HepG2 (cell line): Measurements from ENCODE around the gene KAZN. TPM values are rescaled to one million over a fixed set of nuclear protein-coding genes. Genes with fewer than 3 reads are reported as not detected.

Experiments used
- ATAC-seq: fragments of 200-7000 bp; cut with Tn5 transposase; 3 replicates; pipeline ENCODE4 v1.9.1; 2020; ENCODE audit warnings: mild to moderate bottlenecking, moderate library complexity
- BruUV-seq: library from RNA; stranded (reverse); fragments of 400-500 nt; replicated peaks from 2 replicates; lab custom pipeline; 2021; lab: Mats Ljungman, UMichigan
- CTCF ChIA-PET: fragments of 300-600 bp; formaldehyde crosslinking; extraction: SDS; loops from one replicate; lab custom pipeline; 2021; ENCODE audit warnings: low total read pairs, inconsistent platforms, low intra/inter-chr PET ratio; lab: Yijun Ruan, JAX
- POLR2A ChIA-PET: fragments of 350-600 bp; sonication (Branson Sonifier 250); formaldehyde crosslinking; loops from one replicate; lab custom pipeline; 2020; ENCODE audit warnings: antibody characterized with exemption, inconsistent platforms; lab: Yijun Ruan, JAX
- DNase-seq: peaks from one replicate; pipeline ENCODE4 v3.0.0-alpha.2; 2015; ENCODE audit warnings: low spot score
- FAIRE-seq: peaks from 3 replicates; lab custom pipeline; 2011; peaks lifted over from hg19 to GRCh38; lab: Jason Lieb, UNC
- H2AFZ ChIP-seq: one replicate; pipeline ENCODE4 v1.6.1; 2011; ENCODE audit warnings: low read length, inconsistent platforms
- H3K27ac ChIP-seq: fragments of 300-600 bp; 3 replicates; pipeline ENCODE4 v1.8.0; 2011; ENCODE audit warnings: mixed run types, mild to moderate bottlenecking, mixed read lengths, low read length, inconsistent platforms; ENCODE audit not compliant: insufficient read depth; ENCODE audit errors: extremely low read length
- H3K27me3 ChIP-seq, 2 experiments: fragments of 200-600 bp in 1 of 2; 2 replicates in 1 of 2; 3 replicates in 1 of 2; pipeline versions ENCODE4 v1.6.0 to v1.8.0; 2011; ENCODE audit warnings: low read length in 2 of 2, mild to moderate bottlenecking in 2 of 2, moderate library complexity in 2 of 2, inconsistent platforms in 1 of 2; ENCODE audit not compliant: insufficient read depth in 2 of 2, control insufficient read depth in 1 of 2
- H3K36me3 ChIP-seq, 2 experiments: fragments of 200-600 bp in 1 of 2; replicated peaks in 1 of 2; 2 replicates in 1 of 2; 3 replicates in 1 of 2; pipeline versions ENCODE4 v1.5.1 to v1.8.0; 2011; ENCODE audit warnings: low read length in 2 of 2, inconsistent platforms in 1 of 2; ENCODE audit not compliant: insufficient read depth in 2 of 2, control insufficient read depth in 1 of 2
- H3K4me1 ChIP-seq: 2 replicates; pipeline ENCODE4 v1.5.1; 2012; ENCODE audit warnings: low read length, inconsistent platforms; ENCODE audit not compliant: insufficient read depth
- H3K4me2 ChIP-seq: 2 replicates; pipeline ENCODE4 v1.6.0; 2011; ENCODE audit warnings: low read depth, low read length, inconsistent platforms
- H3K4me3 ChIP-seq, 3 experiments: fragments of 200-600 bp in 1 of 3; sonication (generic), shearing (Covaris generic) in 1 of 3; replicated peaks in 1 of 3; 2 replicates each; pipeline ENCODE4 v1.5.1; 2011 to 2016; ENCODE audit warnings: low read length in 3 of 3, inconsistent platforms in 2 of 3, low read depth in 2 of 3, mild to moderate bottlenecking in 2 of 3, control low read depth in 1 of 3, mixed read lengths in 1 of 3; ENCODE audit not compliant: insufficient read depth in 1 of 3
- H3K79me2 ChIP-seq: one replicate; pipeline ENCODE4 v1.6.1; 2011; ENCODE audit warnings: low read length, inconsistent platforms; ENCODE audit not compliant: insufficient read depth
- H3K9ac ChIP-seq: 2 replicates; pipeline ENCODE4 v1.6.0; 2011; ENCODE audit warnings: mild to moderate bottlenecking, low read depth, low read length, inconsistent platforms; ENCODE audit not compliant: insufficient read depth
- H3K9me3 ChIP-seq: 2 replicates; pipeline ENCODE4 v1.5.1; 2012; ENCODE audit warnings: mild to moderate bottlenecking, low read length
- H4K20me1 ChIP-seq: 2 replicates; pipeline ENCODE4 v1.6.0; 2011; ENCODE audit warnings: inconsistent platforms, mild to moderate bottlenecking, low read length, moderate library complexity; ENCODE audit not compliant: insufficient read depth
- ETV5 ChIP-seq: IDR thresholded peaks from 2 replicates; pipeline ENCODE4 v1.6.1; 2018; ENCODE audit warnings: missing biosample characterization, missing genetic modification reagents, inconsistent platforms, borderline replicate concordance
- FOSL2 ChIP-seq: sonication (generic); formaldehyde crosslinking; IDR thresholded peaks from 2 replicates; pipeline ENCODE4 v1.4.0; 2020; ENCODE audit warnings: missing genetic modification reagents
- HMG20A ChIP-seq: IDR thresholded peaks from 2 replicates; pipeline ENCODE4 v1.6.1; 2016; ENCODE audit warnings: borderline replicate concordance
- HNRNPL ChIP-seq: fragments of 200-400 bp; formaldehyde crosslinking; IDR thresholded peaks from 2 replicates; pipeline ENCODE4 v1.6.1; 2017; ENCODE audit warnings: mild to moderate bottlenecking, low read depth, low read length
- KDM2A ChIP-seq: sonication (generic); formaldehyde crosslinking; IDR thresholded peaks from 2 replicates; pipeline ENCODE4 v1.4.0; 2020; ENCODE audit warnings: low read depth, missing genetic modification reagents, borderline replicate concordance
- MYC ChIP-seq: sonication (generic); formaldehyde crosslinking; IDR thresholded peaks from 2 replicates; pipeline ENCODE4 v1.9.0; 2021; ENCODE audit warnings: missing genetic modification reagents, borderline replicate concordance
- NFE2 ChIP-seq: sonication (generic); formaldehyde crosslinking; IDR thresholded peaks from 2 replicates; pipeline ENCODE4 v1.4.0; 2020; ENCODE audit warnings: missing genetic modification reagents
- ZFY ChIP-seq: sonication (generic); formaldehyde crosslinking; IDR thresholded peaks from 2 replicates; pipeline ENCODE4 v1.4.0; 2020; ENCODE audit warnings: missing genetic modification reagents
- ZKSCAN1 ChIP-seq: fragments of 150-350 bp; IDR thresholded peaks from 2 replicates; pipeline ENCODE4 v1.6.1; 2014; ENCODE audit warnings: low read length
- ZNF121 ChIP-seq: sonication (generic); formaldehyde crosslinking; IDR thresholded peaks from 2 replicates; pipeline ENCODE4 v1.5.0; 2020; ENCODE audit warnings: mild to moderate bottlenecking, missing genetic modification reagents
- ZSCAN21 ChIP-seq: sonication (generic); formaldehyde crosslinking; IDR thresholded peaks from 2 replicates; pipeline ENCODE4 v1.8.0; 2022; ENCODE audit warnings: mild to moderate bottlenecking, missing genetic modification reagents, moderate library complexity, borderline replicate concordance
- WGBS: methylation state at CpG from one replicate; pipeline ENCODE4 v1.1.6; 2017; ENCODE audit warnings: low lambda C conversion rate; 5-methylcytosine and 5-hydroxymethylcytosine counted together
- in situ Hi-C: cut with HindIII; loops from 2 replicates; pipeline ENCODE4 v1.10.0; 2017; ENCODE audit warnings: low pct_unique_long_range_greater_than_20kb; ENCODE audit not compliant: extremely low pct_ligation_motif_present
- intact Hi-C: fragments of 100-400 bp; cut with micrococcal nuclease; formaldehyde crosslinking; loops from one replicate; pipeline ENCODE4 v1.10.0; 2022; ENCODE audit not compliant: unreplicated experiment
- polyA plus RNA-seq, 8 experiments: library from polyadenylated mRNA; depleted of rRNA in 3 of 8; stranded (reverse) in 7 of 8; unstranded in 1 of 8; fragments of >200 nt; fragmentation: Illumina TruSeq in 4 of 8; extraction: Trizol in 4 of 8; gene quantifications; 2 replicates each; pipeline versions ENCODE4 v1.2.1 to v1.2.3, GENCODE V29; 2011 to 2016; ENCODE audit warnings: low read depth in 4 of 8, missing spikeins in 1 of 8, mixed read lengths in 1 of 8; ENCODE audit not compliant: insufficient read depth in 1 of 8
- total RNA-seq, 5 experiments: library from RNA; depleted of rRNA; stranded (reverse); fragments of >200 nt; fragmentation: Illumina TruSeq; extraction: Trizol; gene quantifications; 2 replicates each; pipeline ENCODE4 v1.2.3, GENCODE V29; 2016; ENCODE audit warnings: low read depth in 1 of 5
- TF ChIP-seq, protein P1 (sequence below): sonication (generic); formaldehyde crosslinking; IDR thresholded peaks from 2 replicates; pipeline ENCODE4 v1.5.1; 2020; ENCODE audit warnings: missing genetic modification reagents, mild to moderate bottlenecking, borderline replicate concordance
- TF ChIP-seq, protein P2 (sequence below): sonication (generic); formaldehyde crosslinking; IDR thresholded peaks from 2 replicates; pipeline ENCODE4 v1.5.0; 2020; ENCODE audit warnings: mild to moderate bottlenecking, missing genetic modification reagents, moderate library complexity
- TF ChIP-seq, protein P3 (sequence below): IDR thresholded peaks from 2 replicates; pipeline ENCODE4 v1.6.1; 2012; ENCODE audit warnings: low read length, improper control_type of control experiment
- TF ChIP-seq, protein P4 (sequence below): fragments of 450-650 bp; IDR thresholded peaks from 2 replicates; pipeline ENCODE4 v1.6.1; 2016

The KAZN gene
- total and polyA plus RNA-seq, 2 of the 13 experiments (the other 11 are each of a cell fraction or from before 2014, with no cell fraction given): 10.4 to 13.5 TPM

DNA sequence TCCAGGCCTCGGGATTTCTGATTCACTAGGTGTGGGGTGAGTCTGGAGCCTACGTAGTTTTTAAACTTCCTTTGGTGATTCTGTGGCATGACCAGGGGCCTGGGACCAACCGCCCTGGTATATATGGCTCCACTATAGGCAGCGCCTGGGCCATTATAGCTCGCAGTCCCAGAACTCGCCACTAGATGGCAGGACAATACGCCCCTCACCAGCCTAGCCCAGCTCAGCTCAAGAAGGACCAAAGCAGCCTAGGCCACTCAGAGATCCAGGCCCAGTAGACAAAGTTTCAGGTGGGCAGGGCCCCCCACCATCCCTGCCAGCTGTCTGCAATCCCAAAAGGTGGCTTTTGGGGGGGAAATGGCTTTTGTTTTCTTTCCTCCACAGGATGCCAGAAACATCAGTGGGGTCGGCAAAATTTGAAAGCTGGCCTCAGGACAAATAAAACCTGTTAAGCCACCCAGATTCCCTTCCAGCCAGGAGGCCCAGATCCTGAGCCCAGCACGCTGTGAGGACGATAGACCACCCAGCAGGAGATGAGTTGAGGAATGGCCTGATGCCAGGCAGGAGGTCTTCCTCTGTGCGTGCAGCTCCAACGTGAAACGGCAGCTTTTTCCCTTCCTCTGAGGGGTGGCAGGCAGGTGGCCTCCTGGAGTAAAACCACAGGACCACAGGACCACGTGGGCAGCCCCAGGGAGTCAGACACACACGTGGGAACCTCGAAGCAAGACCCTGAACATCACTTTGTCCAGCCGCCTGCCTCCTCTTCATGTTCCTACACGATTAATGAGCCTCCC is 530.2 kb downstream of the KAZN start:
- FAIRE-seq (peak; percentile 85), ATAC-seq (peak; percentile 99), DNase-seq (peak; percentile 59)
- no TSS peak for BruUV-seq
- CTCF ChIA-PET: interaction anchor here (0.7 to 4.4 kb wide), 4 partner anchors 25 to 176 kb away, joined by 3 to 53 read pairs (median 14); partner anchors contain the start of gene TMEM51
- POLR2A ChIA-PET: interaction anchor here (0.7 to 1.2 kb wide), 2 partner anchors 23 to 176 kb away, joined by 3 to 5 read pairs; no protein-coding TSS in a partner anchor
- in situ Hi-C loops: loop anchor here (5.0 to 10.0 kb wide), 2 partner anchors 144 to 176 kb away; no protein-coding TSS in a partner anchor
- intact Hi-C loops: loop anchor here (1.0 to 2.0 kb wide), 5 partner anchors 24 to 176 kb away; partner anchors contain the start of gene TMEM51
- H3K4me1 ChIP-seq: no peaks in the 10 kb centered on the region
- H3K9ac ChIP-seq: no peak overlapping the region
- H3K4me3 ChIP-seq: no peak overlapping the region
- no peaks in the 10 kb centered on the region for H3K79me2 ChIP-seq
- H3K4me2 ChIP-seq: no peak overlapping the region
- H3K27ac ChIP-seq: no peak overlapping the region
- H4K20me1 ChIP-seq: no peaks in the 10 kb centered on the region
- H3K36me3 ChIP-seq: no peaks in the 10 kb centered on the region
- WGBS: 24% methylated on average over 11 of the region's 18 CpGs
- H2AFZ ChIP-seq: no peak overlapping the region
- H3K9me3 ChIP-seq: no peaks in the 10 kb centered on the region
- H3K27me3 ChIP-seq: no peaks in the 10 kb centered on the region
- TF ChIP-seq, protein P1, sequence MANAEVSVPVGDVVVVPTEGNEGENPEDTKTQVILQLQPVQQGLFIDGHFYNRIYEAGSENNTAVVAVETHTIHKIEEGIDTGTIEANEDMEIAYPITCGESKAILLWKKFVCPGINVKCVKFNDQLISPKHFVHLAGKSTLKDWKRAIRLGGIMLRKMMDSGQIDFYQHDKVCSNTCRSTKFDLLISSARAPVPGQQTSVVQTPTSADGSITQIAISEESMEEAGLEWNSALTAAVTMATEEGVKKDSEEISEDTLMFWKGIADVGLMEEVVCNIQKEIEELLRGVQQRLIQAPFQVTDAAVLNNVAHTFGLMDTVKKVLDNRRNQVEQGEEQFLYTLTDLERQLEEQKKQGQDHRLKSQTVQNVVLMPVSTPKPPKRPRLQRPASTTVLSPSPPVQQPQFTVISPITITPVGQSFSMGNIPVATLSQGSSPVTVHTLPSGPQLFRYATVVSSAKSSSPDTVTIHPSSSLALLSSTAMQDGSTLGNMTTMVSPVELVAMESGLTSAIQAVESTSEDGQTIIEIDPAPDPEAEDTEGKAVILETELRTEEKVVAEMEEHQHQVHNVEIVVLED (CRISPR knock-in tag): no peak
- TF ChIP-seq MYC (CRISPR knock-in tag) (no peak), ZSCAN21 (no peak), ZNF121 (no peak), FOSL2 (peak; percentile 45), NFE2 (no peak), ETV5 (0 out of 2 replicates have a peak, but pooled peaks have one; percentile 11), KDM2A (CRISPR knock-in tag) (peak; percentile 41; the same call in 1 of the 2 replicates), ZFY (CRISPR knock-in tag) (peak; percentile 58; the same call in 1 of the 2 replicates), HNRNPL (0 out of 2 replicates have a peak, but pooled peaks have one; percentile 22), ZKSCAN1 (no peak), HMG20A (no peak)
- TF ChIP-seq, protein P2, sequence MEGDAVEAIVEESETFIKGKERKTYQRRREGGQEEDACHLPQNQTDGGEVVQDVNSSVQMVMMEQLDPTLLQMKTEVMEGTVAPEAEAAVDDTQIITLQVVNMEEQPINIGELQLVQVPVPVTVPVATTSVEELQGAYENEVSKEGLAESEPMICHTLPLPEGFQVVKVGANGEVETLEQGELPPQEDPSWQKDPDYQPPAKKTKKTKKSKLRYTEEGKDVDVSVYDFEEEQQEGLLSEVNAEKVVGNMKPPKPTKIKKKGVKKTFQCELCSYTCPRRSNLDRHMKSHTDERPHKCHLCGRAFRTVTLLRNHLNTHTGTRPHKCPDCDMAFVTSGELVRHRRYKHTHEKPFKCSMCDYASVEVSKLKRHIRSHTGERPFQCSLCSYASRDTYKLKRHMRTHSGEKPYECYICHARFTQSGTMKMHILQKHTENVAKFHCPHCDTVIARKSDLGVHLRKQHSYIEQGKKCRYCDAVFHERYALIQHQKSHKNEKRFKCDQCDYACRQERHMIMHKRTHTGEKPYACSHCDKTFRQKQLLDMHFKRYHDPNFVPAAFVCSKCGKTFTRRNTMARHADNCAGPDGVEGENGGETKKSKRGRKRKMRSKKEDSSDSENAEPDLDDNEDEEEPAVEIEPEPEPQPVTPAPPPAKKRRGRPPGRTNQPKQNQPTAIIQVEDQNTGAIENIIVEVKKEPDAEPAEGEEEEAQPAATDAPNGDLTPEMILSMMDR (CRISPR knock-in tag): peak; percentile 95
- TF ChIP-seq, protein P3, sequence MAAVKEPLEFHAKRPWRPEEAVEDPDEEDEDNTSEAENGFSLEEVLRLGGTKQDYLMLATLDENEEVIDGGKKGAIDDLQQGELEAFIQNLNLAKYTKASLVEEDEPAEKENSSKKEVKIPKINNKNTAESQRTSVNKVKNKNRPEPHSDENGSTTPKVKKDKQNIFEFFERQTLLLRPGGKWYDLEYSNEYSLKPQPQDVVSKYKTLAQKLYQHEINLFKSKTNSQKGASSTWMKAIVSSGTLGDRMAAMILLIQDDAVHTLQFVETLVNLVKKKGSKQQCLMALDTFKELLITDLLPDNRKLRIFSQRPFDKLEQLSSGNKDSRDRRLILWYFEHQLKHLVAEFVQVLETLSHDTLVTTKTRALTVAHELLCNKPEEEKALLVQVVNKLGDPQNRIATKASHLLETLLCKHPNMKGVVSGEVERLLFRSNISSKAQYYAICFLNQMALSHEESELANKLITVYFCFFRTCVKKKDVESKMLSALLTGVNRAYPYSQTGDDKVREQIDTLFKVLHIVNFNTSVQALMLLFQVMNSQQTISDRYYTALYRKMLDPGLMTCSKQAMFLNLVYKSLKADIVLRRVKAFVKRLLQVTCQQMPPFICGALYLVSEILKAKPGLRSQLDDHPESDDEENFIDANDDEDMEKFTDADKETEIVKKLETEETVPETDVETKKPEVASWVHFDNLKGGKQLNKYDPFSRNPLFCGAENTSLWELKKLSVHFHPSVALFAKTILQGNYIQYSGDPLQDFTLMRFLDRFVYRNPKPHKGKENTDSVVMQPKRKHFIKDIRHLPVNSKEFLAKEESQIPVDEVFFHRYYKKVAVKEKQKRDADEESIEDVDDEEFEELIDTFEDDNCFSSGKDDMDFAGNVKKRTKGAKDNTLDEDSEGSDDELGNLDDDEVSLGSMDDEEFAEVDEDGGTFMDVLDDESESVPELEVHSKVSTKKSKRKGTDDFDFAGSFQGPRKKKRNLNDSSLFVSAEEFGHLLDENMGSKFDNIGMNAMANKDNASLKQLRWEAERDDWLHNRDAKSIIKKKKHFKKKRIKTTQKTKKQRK: no peak
- TF ChIP-seq, protein P4, sequence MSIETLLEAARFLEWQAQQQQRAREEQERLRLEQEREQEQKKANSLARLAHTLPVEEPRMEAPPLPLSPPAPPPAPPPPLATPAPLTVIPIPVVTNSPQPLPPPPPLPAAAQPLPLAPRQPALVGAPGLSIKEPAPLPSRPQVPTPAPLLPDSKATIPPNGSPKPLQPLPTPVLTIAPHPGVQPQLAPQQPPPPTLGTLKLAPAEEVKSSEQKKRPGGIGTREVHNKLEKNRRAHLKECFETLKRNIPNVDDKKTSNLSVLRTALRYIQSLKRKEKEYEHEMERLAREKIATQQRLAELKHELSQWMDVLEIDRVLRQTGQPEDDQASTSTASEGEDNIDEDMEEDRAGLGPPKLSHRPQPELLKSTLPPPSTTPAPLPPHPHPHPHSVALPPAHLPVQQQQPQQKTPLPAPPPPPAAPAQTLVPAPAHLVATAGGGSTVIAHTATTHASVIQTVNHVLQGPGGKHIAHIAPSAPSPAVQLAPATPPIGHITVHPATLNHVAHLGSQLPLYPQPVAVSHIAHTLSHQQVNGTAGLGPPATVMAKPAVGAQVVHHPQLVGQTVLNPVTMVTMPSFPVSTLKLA: peak; percentile 90
